ENCODE results near the gene USP30.

The USP30 gene

DNA sequence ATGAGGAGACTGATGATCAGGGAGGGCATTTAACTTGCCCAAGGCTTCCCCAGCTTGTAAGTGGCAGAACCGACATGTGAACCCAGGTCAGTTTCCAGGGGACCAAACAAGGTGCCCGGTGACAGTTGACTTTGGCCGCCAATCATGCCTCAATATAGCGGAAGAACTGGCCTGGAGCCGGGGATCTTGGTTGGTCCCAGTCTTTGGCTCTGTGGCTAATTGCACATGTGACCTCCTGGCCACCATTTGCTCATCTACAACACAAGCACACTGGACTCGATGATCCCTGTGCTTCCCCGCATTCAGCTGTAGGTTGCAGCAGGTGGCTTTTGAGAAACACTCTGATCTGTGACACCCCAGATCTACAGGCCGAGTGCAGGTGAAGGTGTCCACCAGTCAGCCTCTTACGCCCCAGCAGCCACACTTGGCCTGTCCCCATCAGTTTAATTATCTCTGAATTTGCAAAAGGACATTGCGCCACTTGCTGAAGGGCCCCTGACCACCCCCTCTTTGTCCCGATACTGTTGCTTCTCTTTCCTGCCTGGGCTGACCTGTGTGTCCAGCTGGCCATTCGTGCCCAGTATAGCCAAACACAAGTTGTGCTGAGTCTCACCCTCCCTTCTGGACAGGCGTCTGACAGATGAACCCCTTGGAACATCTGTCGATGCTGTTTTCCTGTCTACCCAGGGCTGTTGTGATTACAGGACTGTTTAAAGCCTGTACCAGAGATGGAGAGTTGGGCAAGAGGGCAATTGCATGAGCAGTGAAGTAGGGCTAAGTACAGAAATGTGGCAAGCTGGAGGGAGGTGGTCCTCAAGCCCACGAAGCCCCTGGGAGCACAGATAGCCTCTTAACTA lies 78.1 kb downstream of the USP30 start:
- DNase-seq = no peak

DNA sequence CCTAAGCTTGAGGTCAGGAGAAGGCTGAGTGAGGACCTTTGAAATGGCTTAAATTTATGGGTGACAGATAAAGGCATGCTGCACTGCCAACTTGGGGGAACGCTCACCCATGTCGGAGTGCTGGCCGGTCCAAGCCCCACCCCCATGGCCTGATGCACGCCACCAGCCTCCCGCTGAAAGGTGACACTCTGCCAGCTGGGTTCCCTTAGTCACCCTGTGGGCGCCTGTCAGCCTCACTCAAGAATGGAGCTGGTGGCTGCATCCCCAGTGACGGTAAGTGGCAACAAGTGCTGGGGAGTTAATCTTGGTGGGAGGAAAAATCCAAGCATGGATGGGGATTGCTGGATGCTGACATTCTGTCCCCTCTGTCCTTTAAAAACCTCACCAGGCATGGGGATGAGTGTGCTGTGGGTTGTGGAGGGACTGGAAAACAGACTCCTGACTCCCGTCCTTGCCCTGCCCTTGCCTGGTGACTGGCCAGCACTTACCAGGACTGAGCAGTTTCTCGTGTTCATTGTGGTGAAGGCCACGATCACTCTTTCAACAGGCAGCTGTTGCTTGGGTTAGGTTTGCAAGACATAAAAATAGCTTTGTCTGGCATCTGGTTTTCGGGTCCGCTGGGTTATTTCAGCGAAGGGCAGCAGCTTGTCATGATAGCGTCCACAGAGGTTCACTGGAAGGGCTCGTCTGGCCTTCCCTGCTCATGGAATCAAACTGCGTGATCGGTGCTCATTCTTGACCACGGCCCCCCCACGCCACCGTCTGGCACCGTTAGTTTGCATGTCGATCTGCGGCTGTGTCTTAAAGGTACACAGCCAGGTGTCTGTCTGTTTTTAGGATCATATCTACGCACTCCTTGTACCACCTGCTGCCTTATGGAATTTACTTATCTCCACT lies 79.0 kb downstream of the USP30 start:
- DNase-seq = no peak

- DNase-seq = no peak
Observed at GRCh38 chr12:109134186-109134917, 82.0 kb downstream of the USP30 start.

DNA sequence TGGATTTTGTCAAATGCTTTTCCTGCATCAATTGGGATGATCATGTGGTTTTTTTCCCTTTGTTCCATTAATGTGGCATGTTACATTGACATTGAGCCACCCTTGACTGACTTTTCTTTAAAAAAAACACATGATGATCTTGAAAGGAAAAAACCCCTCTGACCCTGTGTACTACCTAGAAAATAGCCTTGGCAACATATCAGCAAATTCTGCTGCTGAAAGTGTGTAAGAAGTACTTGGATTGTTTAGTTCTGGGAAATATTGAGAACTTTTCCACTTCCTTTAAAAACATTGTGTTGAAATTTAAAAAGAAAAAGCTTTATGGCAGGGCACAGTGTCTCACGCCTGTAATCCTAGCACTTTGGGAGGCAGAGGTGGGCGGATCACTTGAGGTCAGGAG lies 84.7 kb downstream of the USP30 start:
- no peak for DNase-seq
